Gastrocnemius medialis (tissue), 4 donors: ENCODE results near the gene BUB1B. TPM values are rescaled to one million over a fixed set of nuclear protein-coding genes. Genes with fewer than 3 reads are reported as not detected.

Source experiments
- ATAC-seq, 2 donors: fragments of 150-250 bp; one replicate each; pipeline ENCODE4 v1.9.1; 2016
- DNase-seq, 2 donors: peaks; one replicate each; pipeline ENCODE4 v3.0.0-alpha.2; 2019
- H3K27ac ChIP-seq, 4 donors: fragments of 200-600 bp; sonication (generic); 1 replicate in 1 of 4; 2 replicates in 3 of 4; pipeline ENCODE4 v1.5.1; 2016 to 2018; ENCODE audit warnings: mild to moderate bottlenecking in 2 of 4, moderate library complexity in 1 of 4
- H3K27me3 ChIP-seq, 3 donors: fragments of 200-600 bp; sonication (generic) in 2 of 3; 1 replicate in 1 of 3; 2 replicates in 2 of 3; pipeline versions ENCODE4 v1.5.1 to v1.6.0; 2016 to 2019; ENCODE audit warnings: mild to moderate bottlenecking in 1 of 3, moderate library complexity in 1 of 3
- H3K36me3 ChIP-seq, 2 donors: fragments of 200-600 bp; sonication (generic) in 1 of 2; one replicate each; pipeline ENCODE4 v1.5.1; 2017 to 2018
- H3K4me1 ChIP-seq, 2 donors: fragments of 200-600 bp; sonication (generic) in 1 of 2; one replicate each; pipeline ENCODE4 v1.5.1; 2016 to 2017; ENCODE audit warnings: mild to moderate bottlenecking in 2 of 2
- H3K4me3 ChIP-seq, 4 donors: fragments of 200-600 bp; sonication (generic) in 3 of 4; 1 replicate in 1 of 4; 2 replicates in 3 of 4; pipeline ENCODE4 v1.5.1; 2016 to 2019; ENCODE audit warnings: mild to moderate bottlenecking in 2 of 4
- H3K9me3 ChIP-seq, 3 donors: fragments of 200-600 bp; sonication (generic) in 2 of 3; 1 replicate in 1 of 3; 2 replicates in 2 of 3; pipeline ENCODE4 v1.5.1; 2016 to 2019
- CTCF ChIP-seq, 5 experiments: fragments of 450-650 bp in 3 of 5; fragments of 200-600 bp in 2 of 5; sonication (generic) in 2 of 5; IDR thresholded peaks in 4 of 5; conservative IDR thresholded peaks in 1 of 5; 1 replicate in 4 of 5; 2 replicates in 1 of 5; pipeline ENCODE4 v1.5.1; 2016 to 2019; ENCODE audit warnings: antibody characterized with exemption in 5 of 5, mild to moderate bottlenecking in 3 of 5, moderate library complexity in 3 of 5
- POLR2A ChIP-seq, 2 donors: fragments of 450-650 bp; IDR thresholded peaks; one replicate each; pipeline ENCODE4 v1.6.1; 2017; ENCODE audit warnings: antibody characterized with exemption in 2 of 2, mild to moderate bottlenecking in 2 of 2, moderate library complexity in 2 of 2
- in situ Hi-C, 4 donors: fragments of 200-750 bp; cut with MboI; loops; one replicate each; pipeline versions ENCODE4 v1.15.0 to v1.8.0; 2017; ENCODE audit warnings: low sequenced_read_pairs in 4 of 4
- intact Hi-C: fragments of 100-400 bp; cut with DNase I; formaldehyde crosslinking; loops from one replicate; pipeline ENCODE4 v1.15.1; 2023; ENCODE audit warnings: low total_unique reads
- total RNA-seq, 4 donors: library from RNA; depleted of rRNA; stranded (reverse); fragments of >200 nt; gene quantifications; one replicate each; pipeline versions ENCODE4 v1.1.0 to v1.2.3, GENCODE V29; 2016

BUB1B gene
- total RNA-seq, 4 donors from 2014 or later: 0.51 to 1.8 TPM; not detected in 2

DNA sequence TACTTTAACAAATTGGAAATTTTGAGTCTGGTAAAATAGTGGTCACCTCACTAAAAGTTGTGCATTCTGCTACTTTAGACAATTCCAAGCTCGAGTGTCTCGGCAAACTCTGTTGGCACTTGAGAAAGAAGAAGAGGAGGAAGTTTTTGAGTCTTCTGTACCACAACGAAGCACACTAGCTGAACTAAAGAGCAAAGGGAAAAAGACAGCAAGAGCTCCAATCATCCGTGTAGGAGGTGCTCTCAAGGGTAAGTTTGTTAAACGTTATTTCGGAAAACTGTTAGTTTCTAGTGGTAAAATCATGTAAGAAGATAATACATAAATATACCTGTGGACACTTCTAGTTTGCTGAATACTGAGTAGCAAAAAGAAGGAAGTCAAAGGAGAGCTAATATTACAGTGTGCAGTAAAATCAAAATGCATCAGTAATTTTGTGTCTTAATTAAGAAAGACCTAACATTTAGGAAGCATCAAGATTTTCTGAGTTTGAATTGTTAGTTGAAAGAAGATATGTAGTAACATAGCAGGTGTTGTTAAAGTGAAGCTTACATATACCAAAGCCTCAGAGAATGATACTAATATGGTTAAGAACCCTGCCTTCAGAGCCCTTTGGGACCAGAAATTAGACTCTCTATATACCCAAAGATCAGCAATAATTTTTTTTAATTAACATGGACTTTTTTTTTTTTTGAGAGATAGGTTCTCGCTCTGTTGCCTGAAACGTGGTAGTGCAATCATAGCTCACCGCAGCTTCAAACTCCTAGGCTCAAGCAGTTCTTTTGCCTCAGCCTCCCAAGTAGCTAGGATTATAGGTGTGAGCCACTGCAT is 23.0 kb downstream of the BUB1B start:
- no peaks in the 10 kb centered on the region for H3K27me3 ChIP-seq
- DNase-seq (no peak), ATAC-seq (no peak)
- in situ Hi-C loops: no loop called here
- no peak overlapping the region for H3K27ac ChIP-seq
- no peak overlapping the region for H3K4me3 ChIP-seq
- H3K9me3 ChIP-seq: no peaks in the 10 kb centered on the region
- no peaks in the 10 kb centered on the region for H3K36me3 ChIP-seq
- intact Hi-C loops: no loop called here
- TF ChIP-seq POLR2A (IDR thresholded peaks at IDR 0.05) (no peak), CTCF (IDR thresholded peaks at IDR 0.05 in 4 of 5, conservative IDR thresholded peaks at IDR 0.05 in 1 of 5) (no peak)
- H3K4me1 ChIP-seq: no peaks in the 10 kb centered on the region

- ATAC-seq (no peak), DNase-seq (no peak)
- no peaks in the 10 kb centered on the region for H3K36me3 ChIP-seq
- H3K4me3 ChIP-seq: no peak overlapping the region
- in situ Hi-C loops: no loop called here
- no peaks in the 10 kb centered on the region for H3K27me3 ChIP-seq
- intact Hi-C loops: no loop called here
- no peaks in the 10 kb centered on the region for H3K4me1 ChIP-seq
- H3K9me3 ChIP-seq: no peaks in the 10 kb centered on the region
- TF ChIP-seq POLR2A (IDR thresholded peaks at IDR 0.05) (no peak), CTCF (IDR thresholded peaks at IDR 0.05 in 4 of 5, conservative IDR thresholded peaks at IDR 0.05 in 1 of 5) (no peak)
- no peak overlapping the region for H3K27ac ChIP-seq
Observed at GRCh38 chr15:40190591-40190990, 29.7 kb downstream of the BUB1B start.

GRCh38 chr15:40192942-40193341 is 32.1 kb downstream of the BUB1B start:
- no peak for ATAC-seq
- Histone ChIP-seq H3K36me3 (no peaks in the 10 kb centered on the region), H3K4me1 (no peaks in the 10 kb centered on the region), H3K27ac (no peak overlapping the region), H3K27me3 (no peaks in the 10 kb centered on the region), H3K4me3 (no peak overlapping the region), H3K9me3 (no peaks in the 10 kb centered on the region)
- no peak for DNase-seq
- no peak for TF ChIP-seq POLR2A (IDR thresholded peaks at IDR 0.05)
- no peak for TF ChIP-seq CTCF (IDR thresholded peaks at IDR 0.05 in 4 of 5, conservative IDR thresholded peaks at IDR 0.05 in 1 of 5)
- in situ Hi-C loops: no loop called here
- intact Hi-C loops: no loop called here

- TF ChIP-seq CTCF (IDR thresholded peaks at IDR 0.05 in 4 of 5, conservative IDR thresholded peaks at IDR 0.05 in 1 of 5): no peak
- TF ChIP-seq POLR2A (IDR thresholded peaks at IDR 0.05): no peak
- no peaks in the 10 kb centered on the region for H3K4me1 ChIP-seq
- no peak overlapping the region for H3K4me3 ChIP-seq
- H3K27ac ChIP-seq: no peak overlapping the region
- in situ Hi-C loops (no loop called here), intact Hi-C loops (no loop called here)
- no peaks in the 10 kb centered on the region for H3K9me3 ChIP-seq
- no peak for DNase-seq
- H3K36me3 ChIP-seq: no peaks in the 10 kb centered on the region
- H3K27me3 ChIP-seq: no peaks in the 10 kb centered on the region
- no peak for ATAC-seq
Observed at GRCh38 chr15:40197434-40197833, 36.6 kb downstream of the BUB1B start.
